HG02938 (cell line): Measurements from ENCODE around the gene OGFOD2.

ENCODE experiments used
- ATAC-seq: cut with Tn5 transposase; IDR thresholded peaks from one replicate; pipeline ENCODE4 v1.9.1; 2021; ENCODE audit warnings: mild to moderate bottlenecking, moderate library complexity; ENCODE audit not compliant: unreplicated experiment

OGFOD2 gene

GRCh38 chr12:122976648-122976975 lies 1.6 kb downstream of the OGFOD2 start:
- no peak for ATAC-seq

- no peak for ATAC-seq
Measured at GRCh38 chr12:122977153-122977552, 2.1 kb downstream of the OGFOD2 start.

GRCh38 chr12:122977655-122978392 lies 2.8 kb downstream of the OGFOD2 start:
- ATAC-seq, result no peak

- no peak for ATAC-seq
Measured at GRCh38 chr12:122978507-122978955, 3.5 kb downstream of the OGFOD2 start.

- no peak for ATAC-seq
Measured at GRCh38 chr12:122979001-122979907, 4.2 kb downstream of the OGFOD2 start.

GRCh38 chr12:122979908-122980182 lies 4.8 kb downstream of the OGFOD2 start:
- ATAC-seq, result no peak

GRCh38 chr12:122980183-122981035 lies 5.4 kb downstream of the OGFOD2 start, which contains the start of gene ARL6IP4:
Gene ARL6IP4 (plus strand): TSS chr12:122980681. CDS start chr12:122981140, 459 bp downstream.
- no peak for ATAC-seq

- no peak for ATAC-seq
Measured at GRCh38 chr12:122981036-122981471, 6.0 kb downstream of the OGFOD2 start.

- no peak for ATAC-seq
Measured at GRCh38 chr12:122981587-122982476, 6.8 kb downstream of the OGFOD2 start.

GRCh38 chr12:122982477-122982815 lies 7.4 kb downstream of the OGFOD2 start:
- no peak for ATAC-seq

- ATAC-seq, result no peak
Measured at GRCh38 chr12:122982963-122983788, 8.1 kb downstream of the OGFOD2 start.

- no peak for ATAC-seq
Measured at GRCh38 chr12:122983789-122984515, 8.9 kb downstream of the OGFOD2 start.

- ATAC-seq, result no peak
Measured at GRCh38 chr12:122984612-122985337, 9.7 kb downstream of the OGFOD2 start.

GRCh38 chr12:122985338-122986257 lies 10.6 kb downstream of the OGFOD2 start:
- no peak for ATAC-seq

GRCh38 chr12:122986258-122986871 lies 11.3 kb downstream of the OGFOD2 start:
- ATAC-seq, result no peak

GRCh38 chr12:122987086-122987951 lies 12.3 kb downstream of the OGFOD2 start:
- no peak for ATAC-seq
